Osteocyte (in vitro differentiated cells): ENCODE measurements around the gene BRIP1. TPM values are rescaled to one million over a fixed set of nuclear protein-coding genes. Genes with fewer than 3 reads are reported as not detected.

Source experiments
- DNase-seq: peaks from one replicate; pipeline ENCODE4 v3.0.0; 2021; ENCODE audit warnings: mixed read lengths; ENCODE audit not compliant: unreplicated experiment; ENCODE audit errors: extremely low spot score
- H3K27ac Mint-ChIP-seq: one replicate; pipeline ENCODE4 v1.8.0; 2021; ENCODE audit warnings: mild to moderate bottlenecking, mixed read lengths; ENCODE audit not compliant: unreplicated experiment
- H3K27me3 Mint-ChIP-seq: one replicate; pipeline ENCODE4 v1.8.0; 2021; ENCODE audit warnings: mixed read lengths; ENCODE audit not compliant: unreplicated experiment
- H3K36me3 Mint-ChIP-seq: one replicate; pipeline ENCODE4 v1.8.0; 2021; ENCODE audit warnings: mixed read lengths; ENCODE audit not compliant: unreplicated experiment
- H3K4me1 Mint-ChIP-seq: one replicate; pipeline ENCODE4 v1.8.0; 2021; ENCODE audit warnings: mixed read lengths; ENCODE audit not compliant: unreplicated experiment
- H3K4me3 Mint-ChIP-seq: one replicate; pipeline ENCODE4 v1.8.0; 2021; ENCODE audit warnings: mild to moderate bottlenecking, moderate library complexity, mixed read lengths; ENCODE audit not compliant: unreplicated experiment
- H3K9me3 Mint-ChIP-seq: one replicate; pipeline ENCODE4 v1.8.0; 2021; ENCODE audit warnings: mixed read lengths; ENCODE audit not compliant: unreplicated experiment
- CTCF ChIP-seq: fragments of 200-600 bp; sonication (generic); IDR thresholded peaks from 2 replicates; pipeline ENCODE4 v1.5.0; 2021; ENCODE audit warnings: antibody characterized with exemption, mild to moderate bottlenecking, moderate library complexity
- total RNA-seq: library from RNA; stranded (reverse); gene quantifications from 2 replicates; pipeline ENCODE4 v1.2.1, GENCODE V29; 2021

BRIP1 gene
- total RNA-seq, 1 donor from 2014 or later, result 4.6 TPM

GRCh38 chr17:61875804-61876203, 12.5 kb upstream of the BRIP1 start:
- peaks cover 23% of the 10 kb centered on the region for H3K36me3 Mint-ChIP-seq
- H3K27ac Mint-ChIP-seq, result no peak overlapping the region
- no peak overlapping the region for H3K4me3 Mint-ChIP-seq
- H3K4me1 Mint-ChIP-seq, result no peaks in the 10 kb centered on the region
- no peak for DNase-seq
- no peak for TF ChIP-seq CTCF
- no peaks in the 10 kb centered on the region for H3K9me3 Mint-ChIP-seq
- H3K27me3 Mint-ChIP-seq, result no peaks in the 10 kb centered on the region

GRCh38 chr17:61875285-61875684, 12.0 kb upstream of the BRIP1 start:
- Mint-ChIP-seq H3K4me1 (no peaks in the 10 kb centered on the region), H3K27me3 (no peaks in the 10 kb centered on the region), H3K4me3 (no peak overlapping the region), H3K9me3 (no peaks in the 10 kb centered on the region), H3K36me3 (peaks cover 26% of the 10 kb centered on the region), H3K27ac (no peak overlapping the region)
- TF ChIP-seq CTCF, result no peak
- DNase-seq, result no peak

DNA sequence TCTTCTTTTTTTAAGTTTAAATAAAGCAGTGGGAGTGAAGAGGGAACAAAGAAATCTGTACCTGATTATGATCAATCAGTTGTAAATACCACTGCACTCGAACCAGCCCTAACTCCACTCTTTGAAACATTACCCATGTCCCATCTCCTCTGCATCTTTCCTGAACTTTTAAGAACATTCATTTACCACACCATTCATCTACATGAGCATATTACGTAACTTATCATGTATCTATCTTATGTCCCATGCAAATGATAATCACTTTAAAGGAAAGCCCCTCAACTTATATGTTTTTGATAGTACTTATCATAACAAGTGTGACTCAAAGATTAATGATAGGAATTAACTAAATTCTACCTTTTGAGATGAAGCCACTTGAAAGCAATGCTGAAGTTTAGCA, 10.7 kb upstream of the BRIP1 start:
- peaks cover 34% of the 10 kb centered on the region for H3K36me3 Mint-ChIP-seq
- no peaks in the 10 kb centered on the region for H3K27me3 Mint-ChIP-seq
- no peaks in the 10 kb centered on the region for H3K9me3 Mint-ChIP-seq
- DNase-seq, result no peak
- H3K4me3 Mint-ChIP-seq, result no peak overlapping the region
- no peak overlapping the region for H3K27ac Mint-ChIP-seq
- H3K4me1 Mint-ChIP-seq, result no peaks in the 10 kb centered on the region
- TF ChIP-seq CTCF, result no peak

GRCh38 chr17:61872099-61872498, 8.8 kb upstream of the BRIP1 start:
- H3K27me3 Mint-ChIP-seq, result no peaks in the 10 kb centered on the region
- no peak for TF ChIP-seq CTCF
- DNase-seq, result no peak
- no peaks in the 10 kb centered on the region for H3K9me3 Mint-ChIP-seq
- no peak overlapping the region for H3K27ac Mint-ChIP-seq
- H3K36me3 Mint-ChIP-seq, result peaks cover 28% of the 10 kb centered on the region
- no peaks in the 10 kb centered on the region for H3K4me1 Mint-ChIP-seq
- no peak overlapping the region for H3K4me3 Mint-ChIP-seq

- TF ChIP-seq CTCF, result no peak
- no peaks in the 10 kb centered on the region for H3K27me3 Mint-ChIP-seq
- no peaks in the 10 kb centered on the region for H3K9me3 Mint-ChIP-seq
- H3K4me3 Mint-ChIP-seq, result no peak overlapping the region
- H3K27ac Mint-ChIP-seq, result no peak overlapping the region
- DNase-seq, result no peak
- H3K36me3 Mint-ChIP-seq, result peaks cover 22% of the 10 kb centered on the region
- H3K4me1 Mint-ChIP-seq, result peaks cover 4% of the 10 kb centered on the region
These were observed 5.8 kb upstream of the BRIP1 start for GRCh38 chr17:61869138-61869537.
